OCI-M1 (cell line): Measurements from ENCODE around the gene AFF3.
"Not testable (repeated sequence)": the region's sequence is repeated elsewhere in the genome, so short reads cannot be mapped to it uniquely, and the experiment has no call there.

ENCODE experiments used
- DNase-seq: peaks from one replicate; lab custom pipeline; 2025; lab: John Stamatoyannopoulos, UW

Gene AFF3

DNA sequence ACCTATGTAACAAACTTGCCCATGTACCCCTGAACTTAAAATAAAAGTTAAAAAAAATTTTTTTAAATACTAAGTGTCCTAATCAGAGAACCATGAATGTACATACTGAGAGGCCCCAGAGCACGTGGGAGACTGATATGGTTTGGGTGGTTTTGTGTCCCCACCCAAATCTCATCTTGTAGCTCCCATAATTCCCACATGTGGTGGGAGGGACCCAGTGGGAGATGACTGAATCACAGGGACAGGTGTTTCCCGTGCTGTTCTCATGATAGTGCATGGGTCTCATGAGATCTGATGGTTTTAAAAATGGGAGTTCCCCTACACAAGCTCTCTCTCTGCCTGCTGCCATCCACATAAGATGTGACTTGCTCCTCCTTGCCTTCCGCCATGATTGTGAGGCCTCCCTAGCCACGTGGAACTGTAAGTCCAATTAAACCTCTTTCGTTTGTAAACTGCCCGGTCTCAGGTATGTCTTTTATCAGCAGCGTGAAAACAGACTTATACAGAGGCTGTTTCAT lies 214.6 kb downstream of the AFF3 start:
- DNase-seq: not testable (repeated sequence)

DNA sequence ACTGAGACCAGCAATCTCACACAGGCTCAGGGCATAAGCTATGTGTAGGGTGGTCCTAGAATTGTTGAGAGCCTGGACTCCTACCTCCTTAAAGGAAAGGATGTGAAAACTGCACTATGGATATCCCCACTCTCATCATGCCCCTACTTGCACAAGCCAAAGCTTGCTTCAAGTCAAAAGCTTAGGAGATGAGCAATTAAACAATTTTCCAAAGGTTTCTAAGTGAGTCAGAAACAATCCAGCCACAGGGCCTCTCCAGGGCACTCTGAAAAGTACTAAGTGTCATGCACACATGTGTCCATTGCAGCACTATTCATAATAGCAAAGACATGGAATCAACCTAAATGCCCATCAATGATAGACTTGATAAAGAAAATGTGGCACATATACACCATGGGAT lies 215.4 kb downstream of the AFF3 start:
- no peak for DNase-seq

DNA sequence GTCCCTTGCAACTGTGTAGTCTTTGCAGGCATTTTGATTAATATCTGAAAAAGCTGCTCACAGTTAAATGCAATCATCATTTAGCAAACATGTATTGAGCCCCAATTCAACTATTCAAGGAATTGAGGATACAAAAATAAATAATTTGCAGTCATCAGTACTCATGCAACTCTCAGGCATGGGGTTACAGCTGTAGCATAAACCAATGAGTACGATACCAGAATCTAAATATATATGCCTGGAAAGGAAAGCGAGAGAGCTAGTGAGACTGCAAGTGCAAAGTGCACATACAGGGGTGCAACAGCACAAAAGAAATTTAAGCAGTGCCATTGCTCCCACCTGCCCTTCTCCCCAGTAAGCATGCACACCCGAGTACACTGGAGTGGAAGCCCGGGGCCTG lies 216.4 kb downstream of the AFF3 start:
- no peak for DNase-seq

DNA sequence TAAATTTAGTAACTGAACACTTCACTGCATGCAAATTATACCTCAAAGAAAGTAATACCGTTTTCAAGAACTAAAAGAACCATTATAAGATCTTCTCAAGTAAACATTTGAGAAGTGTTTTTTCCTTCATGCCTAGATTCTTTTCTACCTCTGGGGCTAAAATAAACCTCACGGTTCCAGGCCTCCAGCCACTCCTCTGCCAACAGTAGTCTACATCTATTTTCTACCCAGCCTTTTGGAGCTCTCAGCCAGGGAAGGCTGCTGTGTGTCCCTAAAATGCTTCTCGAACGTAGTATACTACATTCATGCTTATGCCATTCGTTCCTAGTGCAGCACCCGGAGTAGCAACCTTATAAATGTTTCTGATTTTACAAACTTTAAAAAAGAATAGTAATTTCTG lies 219.7 kb downstream of the AFF3 start:
- DNase-seq: no peak

DNA sequence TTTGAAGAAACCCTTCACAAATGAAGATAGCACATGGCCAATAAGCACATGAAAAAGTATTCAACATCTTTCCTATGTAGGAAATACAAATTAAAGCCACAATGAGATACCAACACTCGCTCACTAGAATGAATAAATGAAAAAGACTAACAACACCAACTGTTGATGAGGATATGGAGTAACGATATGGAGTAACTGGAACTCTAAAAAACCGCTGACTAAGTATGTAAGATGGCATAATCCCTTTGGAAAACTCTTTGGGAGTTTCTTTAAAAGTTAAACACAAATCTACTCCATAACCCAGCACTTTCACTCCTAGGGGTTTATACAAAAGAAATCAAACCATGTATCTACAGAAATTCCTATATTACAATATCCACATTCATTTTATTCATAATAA lies 220.5 kb downstream of the AFF3 start:
- DNase-seq: no peak

DNA sequence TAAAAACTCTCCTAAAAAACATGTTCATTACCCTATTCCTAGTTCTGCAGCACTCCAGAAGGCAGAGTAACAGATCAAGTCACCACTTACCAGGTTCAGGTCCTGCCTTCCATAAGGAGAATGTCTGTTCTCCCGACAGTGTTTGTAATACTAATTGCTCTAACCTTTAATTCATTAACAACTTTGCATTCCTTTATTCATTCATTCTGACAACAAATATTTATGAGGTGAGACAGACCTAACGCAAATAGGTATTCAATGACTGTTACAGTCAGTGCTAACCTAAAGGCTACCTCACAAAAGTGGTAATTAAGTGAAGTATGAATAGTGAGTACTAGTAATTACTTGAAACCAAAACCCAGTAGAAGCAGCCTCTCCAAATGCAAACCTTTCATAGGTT lies 224.0 kb downstream of the AFF3 start:
- DNase-seq: no peak

DNA sequence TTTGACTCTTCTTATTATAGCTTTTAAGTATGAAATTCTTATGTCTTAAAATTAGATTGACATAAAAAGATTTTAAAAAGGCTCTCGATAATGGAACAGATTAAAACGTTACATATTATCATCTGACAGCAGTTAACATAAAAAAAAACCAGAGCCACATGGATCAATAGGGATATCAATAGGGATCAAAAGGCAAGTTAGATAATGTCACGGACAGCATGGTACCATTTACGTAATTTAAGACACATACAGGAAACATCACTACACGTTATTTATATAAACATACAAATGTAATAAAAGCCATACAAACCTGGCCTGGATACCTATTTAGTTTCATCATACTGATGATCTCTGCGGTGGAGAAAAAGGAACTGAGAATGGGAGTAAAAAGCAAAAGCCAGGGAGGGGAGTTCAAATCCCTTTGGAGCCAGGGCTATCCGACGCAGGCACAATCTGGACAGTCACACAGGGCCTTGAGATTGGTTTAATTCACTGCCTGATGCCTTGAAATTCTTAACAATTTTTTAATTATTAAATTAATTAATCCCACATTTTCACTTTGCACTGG lies 227.2 kb downstream of the AFF3 start:
- DNase-seq: no peak

DNA sequence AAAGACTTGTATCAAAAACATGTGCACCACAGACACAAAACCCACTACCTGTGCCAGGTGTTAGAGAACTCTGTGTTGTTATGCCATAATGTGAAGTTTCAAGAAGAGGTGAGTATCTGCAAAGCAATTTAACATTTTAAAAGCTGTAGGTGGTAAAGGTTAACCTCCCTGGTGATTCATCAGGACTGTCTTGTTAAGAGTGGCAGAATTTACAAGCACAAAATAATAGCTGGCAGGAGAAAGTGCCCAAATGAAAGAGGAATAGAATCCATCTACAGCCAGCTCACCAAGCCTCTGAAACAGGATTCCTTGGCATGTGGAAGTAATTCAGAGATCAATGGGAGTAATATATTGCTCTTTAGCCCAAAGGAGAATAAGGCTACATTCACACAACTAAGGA lies 230.7 kb downstream of the AFF3 start:
- no peak for DNase-seq

DNA sequence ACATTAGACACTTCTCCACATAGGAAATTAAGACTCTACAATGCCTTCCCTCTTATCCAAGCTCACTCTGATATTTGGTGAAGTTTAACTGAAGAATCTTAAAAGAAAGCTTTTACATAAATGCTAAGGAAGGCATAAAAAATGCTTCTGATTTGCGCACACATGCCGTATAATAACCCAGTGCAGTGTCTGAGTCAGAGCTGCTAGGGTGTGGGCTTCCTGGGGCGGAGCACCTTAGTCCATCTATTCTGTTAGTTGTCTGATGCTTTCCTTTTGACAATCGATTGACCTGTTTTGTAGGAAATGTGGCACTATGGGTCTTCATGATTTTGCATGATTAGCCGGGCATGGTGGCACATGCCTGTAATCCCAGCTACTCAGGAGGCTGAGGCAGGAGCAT lies 231.5 kb downstream of the AFF3 start:
- DNase-seq: no peak

DNA sequence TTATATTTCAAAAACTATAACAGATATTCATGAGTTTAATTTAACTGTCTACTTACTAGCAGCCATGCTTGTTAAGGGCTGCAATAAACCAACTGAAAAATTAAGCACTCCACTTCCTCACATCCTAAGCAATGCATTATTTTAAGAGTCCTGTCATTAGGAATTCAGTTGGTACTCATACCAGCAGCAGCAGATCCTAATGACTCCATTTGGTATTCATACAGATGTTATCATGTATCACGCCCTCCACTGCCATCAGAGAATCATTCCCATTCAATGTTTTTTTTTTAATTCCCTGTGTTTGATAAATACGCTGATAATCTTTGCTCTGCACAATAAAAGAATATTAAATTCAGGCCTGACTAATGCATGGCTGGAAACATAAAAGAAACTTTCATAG lies 236.8 kb downstream of the AFF3 start:
- DNase-seq: no peak

DNA sequence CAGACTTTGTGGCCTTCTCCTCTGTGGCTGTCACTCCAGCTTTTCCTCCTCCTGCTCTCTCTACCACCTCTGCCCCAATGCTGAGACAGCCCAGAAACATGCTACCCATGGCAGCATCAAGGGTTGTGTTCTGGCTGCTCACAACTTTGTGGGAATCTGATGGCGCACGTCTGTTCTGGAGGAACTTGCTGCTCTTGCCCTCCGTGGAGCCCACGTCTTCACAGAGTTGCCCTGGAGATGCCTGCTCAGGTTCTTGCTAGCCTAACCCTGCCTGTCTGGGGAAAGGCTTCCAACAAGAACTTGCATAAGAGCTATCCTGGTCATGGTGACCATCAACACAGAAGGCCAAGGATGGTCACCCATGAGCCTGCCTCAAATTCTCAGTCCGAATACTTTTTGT lies 237.4 kb downstream of the AFF3 start:
- DNase-seq: no peak

DNA sequence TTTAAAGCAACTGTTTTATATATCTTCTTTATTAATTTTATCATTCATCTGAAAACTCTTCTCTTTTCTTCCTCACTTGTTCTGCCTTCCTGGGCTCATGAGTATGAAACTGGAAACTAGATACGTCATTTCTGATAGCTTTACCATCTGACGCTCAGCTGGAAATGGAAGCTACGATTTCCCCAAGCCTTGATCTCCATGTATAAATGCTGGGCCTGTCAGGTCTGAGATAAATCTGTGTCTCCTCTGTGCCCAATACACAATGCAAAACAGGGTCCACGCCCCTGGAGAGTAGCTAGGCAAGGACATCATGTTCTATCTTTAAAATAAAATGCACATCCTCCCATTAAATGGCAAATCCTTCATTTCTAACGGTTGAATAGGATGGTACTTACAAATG lies 238.4 kb downstream of the AFF3 start:
- no peak for DNase-seq

DNA sequence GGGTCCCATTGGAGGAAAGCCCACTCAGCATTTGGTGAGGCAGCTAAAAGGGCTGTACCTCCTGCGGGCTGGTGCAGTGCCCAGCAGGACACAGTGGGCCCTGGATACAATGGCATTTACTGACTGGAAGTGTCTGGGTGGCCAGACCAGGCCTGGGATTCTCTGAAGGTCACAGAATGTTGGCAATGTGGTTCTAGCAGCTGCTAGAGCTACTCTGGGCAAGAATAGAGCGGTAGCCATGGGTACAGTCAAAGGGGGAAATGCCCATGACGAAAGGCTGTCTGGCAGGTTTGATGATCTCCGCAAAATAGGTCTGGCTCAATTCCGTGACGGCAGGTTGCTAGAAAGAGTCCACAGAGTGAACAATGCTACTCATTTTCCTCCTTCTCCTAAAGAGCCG lies 241.8 kb downstream of the AFF3 start:
- DNase-seq: no peak

DNA sequence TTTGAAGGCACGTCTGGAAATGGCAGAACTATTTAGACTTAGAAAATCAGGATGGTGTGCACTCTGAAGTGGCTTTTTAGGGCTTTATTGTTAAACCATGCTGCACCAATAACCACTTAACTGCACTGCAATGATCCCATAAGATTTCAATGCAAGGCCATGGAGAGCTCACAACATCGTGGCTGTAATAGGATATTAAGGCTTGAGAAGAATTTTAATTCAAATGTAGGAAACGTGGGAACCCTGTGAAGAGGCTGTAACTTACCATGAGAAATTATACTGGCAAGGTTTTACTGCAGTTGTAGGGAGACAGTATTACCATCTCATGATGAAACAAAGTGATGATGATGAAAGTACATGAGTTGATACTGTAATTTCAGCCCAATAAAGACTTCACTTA lies 242.5 kb downstream of the AFF3 start:
- no peak for DNase-seq

DNA sequence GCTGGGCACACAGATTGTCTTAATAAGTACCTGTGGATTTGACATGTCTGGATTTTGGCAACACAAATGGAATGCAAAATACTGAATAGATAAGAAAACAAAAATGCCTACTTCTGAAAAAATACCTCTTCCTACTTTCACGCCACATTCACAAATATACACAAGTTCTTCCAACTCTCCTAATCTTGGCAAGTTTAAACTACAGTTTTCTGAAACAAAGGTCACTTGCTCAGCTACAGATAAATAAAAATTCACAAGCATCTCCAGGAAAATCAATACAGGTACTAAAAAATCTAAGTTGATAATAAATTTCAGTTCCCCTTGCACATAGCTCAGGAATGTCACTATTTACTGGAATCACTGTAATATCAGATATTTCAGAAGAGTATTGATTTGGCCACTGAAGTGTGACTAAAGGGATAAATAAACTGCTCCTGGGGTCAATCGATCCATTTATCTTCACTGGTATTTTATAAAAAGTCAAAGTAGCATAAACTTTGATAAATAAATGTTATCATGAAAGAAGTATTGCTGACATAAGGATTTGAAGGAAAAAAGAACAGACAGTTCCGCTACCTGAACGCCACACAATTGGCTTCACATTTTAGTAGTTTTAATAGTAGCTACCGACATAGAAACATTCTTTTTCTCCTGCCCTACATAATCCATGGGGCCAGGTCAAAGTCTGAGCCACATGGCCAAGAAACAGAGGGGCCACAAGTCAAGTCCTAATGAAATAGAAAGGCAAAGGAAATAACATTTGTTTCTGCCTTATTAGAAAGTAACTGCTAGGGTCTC lies 243.1 kb downstream of the AFF3 start:
- DNase-seq: no peak

DNA sequence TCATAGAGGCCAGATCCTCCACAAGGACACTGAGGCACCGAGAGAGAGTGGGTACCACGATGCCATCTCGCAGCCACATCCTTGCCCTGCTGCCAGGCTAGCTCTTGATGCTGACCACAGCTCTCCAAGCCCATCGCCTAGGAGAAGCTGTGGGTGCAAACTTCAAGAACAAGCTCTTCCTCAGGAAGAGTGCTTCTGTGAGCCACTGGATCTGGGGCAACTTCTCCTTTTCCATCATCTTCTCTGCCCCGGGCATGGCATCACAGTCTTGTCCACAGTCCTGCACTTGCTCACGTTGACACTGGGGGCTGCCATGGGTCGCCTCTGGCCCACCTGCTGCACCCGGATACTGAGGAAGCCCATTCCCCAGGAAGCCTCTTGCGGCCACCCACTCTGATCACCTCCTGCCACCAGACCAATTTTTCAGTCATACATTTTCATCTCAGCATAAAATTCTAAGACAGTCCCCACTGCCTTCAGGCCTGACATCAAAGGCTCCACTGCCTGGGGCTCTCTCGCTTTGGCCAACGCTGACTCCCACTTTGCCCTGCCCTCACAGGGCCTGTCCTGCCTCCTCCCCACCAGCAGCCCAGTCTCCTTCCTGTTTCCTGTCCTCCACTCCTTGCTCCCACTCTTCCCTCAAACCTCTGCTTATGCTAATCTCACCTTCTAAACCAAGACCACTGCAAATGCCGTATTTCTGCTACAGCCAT lies 243.9 kb downstream of the AFF3 start:
- DNase-seq: no peak

DNA sequence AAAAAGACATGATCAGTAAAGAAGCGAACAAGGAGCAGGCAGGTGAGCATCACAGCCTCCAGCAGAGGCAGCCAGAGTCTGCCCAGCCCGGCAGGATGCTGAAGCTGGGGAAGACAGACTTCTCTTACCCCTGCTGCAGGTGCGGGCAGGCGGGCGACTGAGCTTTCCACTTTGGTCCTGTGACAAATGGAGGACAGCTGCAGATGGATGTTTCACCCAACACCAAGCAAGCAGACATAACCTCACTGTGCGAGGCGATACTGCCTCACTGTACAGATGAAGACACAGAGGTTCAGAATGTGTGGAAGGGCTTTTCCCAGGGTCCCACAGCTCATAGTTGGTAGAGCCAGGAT lies 251.0 kb downstream of the AFF3 start:
- DNase-seq: no peak

DNA sequence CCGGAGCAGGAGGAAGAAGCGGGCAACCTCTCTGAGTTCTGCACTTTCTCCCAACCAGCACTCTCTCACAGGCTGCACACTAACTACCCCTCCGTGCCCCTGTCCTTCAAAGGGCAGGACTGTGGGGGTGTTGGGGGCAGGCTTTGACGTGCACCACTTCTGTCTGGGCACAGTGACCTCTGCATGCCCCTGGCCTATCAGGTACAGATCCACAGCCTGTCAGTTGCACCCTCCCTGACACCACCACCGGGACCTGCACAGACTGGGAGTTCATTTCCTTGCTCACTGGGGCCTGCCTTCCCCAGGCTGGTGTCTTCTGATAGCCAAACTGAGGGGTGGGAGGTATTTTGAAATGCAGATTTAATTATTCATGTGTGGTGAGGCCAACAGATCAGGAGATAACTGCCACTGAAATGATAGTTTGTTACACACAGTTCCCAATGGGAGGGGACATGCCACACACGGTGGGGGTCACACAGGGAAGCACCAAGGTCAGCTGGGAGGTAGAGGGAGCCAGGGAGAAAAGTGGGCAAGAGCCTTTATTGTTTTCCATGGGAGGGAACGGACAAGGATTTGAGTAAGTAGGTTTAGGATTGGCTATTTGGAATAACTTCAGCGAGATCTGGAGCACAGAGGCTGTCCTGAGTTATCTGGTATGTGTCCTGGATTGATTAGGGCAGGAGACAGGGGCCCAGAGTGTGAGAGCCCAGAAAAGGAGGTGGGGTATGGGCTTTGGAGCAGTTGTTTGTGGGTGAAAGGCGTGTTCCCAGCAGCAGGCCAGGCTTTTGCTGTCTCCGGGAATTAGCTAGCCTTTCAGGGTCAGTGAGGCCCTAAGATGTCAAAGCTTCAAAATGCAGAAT lies 251.6 kb downstream of the AFF3 start:
- DNase-seq: no peak

DNA sequence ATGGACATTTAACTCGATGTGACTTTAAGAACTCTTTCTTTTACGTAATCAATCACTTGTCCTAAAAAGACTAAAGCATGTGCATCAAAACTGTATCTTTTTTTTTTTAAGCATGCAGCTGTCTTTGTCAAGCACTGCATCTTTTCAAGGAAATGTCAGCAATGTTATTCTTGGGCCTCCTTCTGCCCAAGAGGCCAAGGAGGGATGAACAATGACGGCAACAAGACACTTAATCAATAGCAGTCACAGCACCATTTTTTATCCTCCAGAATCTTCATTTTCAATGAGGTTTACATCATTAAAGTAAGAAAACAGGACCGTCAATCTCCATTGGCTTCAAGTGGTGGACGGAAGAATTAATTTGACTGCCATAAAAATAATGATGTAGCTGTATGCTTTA lies 253.8 kb downstream of the AFF3 start:
- no peak for DNase-seq

DNA sequence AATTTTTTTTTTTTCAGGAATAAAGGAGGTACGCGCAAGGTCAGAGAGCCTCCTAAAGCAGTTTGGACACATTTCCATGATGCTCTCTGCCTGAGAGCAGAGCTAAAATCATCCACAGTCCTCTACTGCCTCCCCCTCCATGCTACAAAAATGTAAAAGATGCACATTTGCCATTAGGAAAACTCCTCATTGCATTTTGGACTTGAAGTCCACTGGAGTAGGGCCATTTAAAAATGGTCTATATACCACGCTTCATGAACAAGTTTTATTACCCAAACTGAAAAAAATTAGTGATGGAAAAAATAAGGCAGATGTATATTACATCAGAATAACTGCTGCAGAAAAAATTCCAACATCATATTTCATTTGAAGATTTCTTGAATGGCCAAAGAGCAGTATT lies 256.0 kb downstream of the AFF3 start:
- DNase-seq: no peak

DNA sequence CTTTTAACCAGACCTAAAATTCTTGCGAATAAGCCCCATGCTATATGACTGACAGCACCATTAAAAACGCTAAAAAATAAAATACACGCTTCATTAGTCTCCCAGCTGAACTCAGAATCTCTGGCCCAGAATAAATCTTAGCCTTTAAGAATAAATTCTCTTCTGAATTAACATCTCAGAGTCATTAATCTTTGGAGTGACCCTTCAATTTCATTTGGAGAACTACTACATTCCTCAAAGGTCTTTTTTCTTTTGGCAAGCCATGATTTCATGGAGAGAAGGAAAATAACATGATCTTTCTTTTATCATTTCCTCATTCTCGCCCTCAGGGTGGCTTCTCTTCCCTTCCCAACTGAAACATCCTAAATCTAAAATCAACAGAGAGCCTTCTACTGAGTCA lies 259.0 kb downstream of the AFF3 start:
- DNase-seq: no peak

DNA sequence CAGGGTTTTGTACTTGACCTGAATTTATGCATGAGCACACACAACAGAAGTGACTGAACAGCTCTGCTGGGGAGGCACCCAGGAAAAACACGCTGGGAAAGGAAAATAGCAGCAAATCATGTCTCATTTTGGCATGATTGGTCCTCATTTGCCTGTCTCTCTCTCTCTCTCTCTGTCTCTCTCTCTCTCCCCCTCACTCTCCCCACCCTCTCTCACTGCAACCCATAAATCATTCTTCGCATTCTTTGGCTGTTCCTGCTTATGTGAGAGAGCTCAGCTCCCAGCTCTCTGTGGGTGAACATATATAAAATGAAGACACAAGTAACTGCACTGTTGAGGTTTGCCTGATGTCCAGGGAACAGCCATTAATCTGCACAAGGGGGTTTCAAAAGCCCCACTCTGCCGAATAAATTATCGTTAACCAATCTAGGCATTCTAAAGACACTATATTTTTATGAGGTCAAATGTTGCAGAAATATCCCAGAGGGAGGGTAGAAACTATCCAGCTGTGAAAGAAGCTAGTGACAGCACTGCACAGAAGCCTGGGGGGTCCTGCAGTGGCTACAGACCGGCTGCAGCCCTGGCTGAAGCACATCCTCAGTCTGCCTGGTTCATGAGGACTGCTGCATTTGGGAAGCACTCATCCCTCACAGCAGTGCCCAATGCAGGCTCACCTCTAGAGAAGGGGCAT lies 260.3 kb downstream of the AFF3 start:
- no peak for DNase-seq
